ENCODE data around the gene SCAF4. TPM values are rescaled to one million over a fixed set of nuclear protein-coding genes. Genes with fewer than 3 reads are reported as not detected.

SCAF4 gene
- total and polyA plus RNA-seq, 4 donors: 7.1 to 11.1 (median 9.3) TPM

DNA sequence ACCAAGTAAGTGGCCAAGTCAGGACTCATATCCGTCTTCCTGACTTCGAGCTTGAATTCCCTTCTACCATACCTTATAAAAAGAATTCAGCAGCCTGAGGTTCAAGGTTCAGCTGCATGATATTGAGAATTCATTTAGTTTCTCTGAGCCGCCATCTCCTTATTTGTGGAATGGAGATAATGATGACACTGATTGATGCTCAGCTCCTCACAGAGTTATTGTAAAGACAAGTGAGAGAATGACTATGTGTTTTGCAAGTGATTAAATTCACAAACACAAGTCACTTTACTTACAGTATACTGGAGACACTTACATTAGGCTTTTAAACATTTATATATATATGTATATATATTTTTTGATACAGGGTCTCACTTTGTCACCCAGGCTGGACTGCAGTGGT, 39.8 kb upstream of the SCAF4 start:
- Histone ChIP-seq H3K4me1 (ENCODE audit: control insufficient read depth in 4 of 4, insufficient read depth in 4 of 4, low read length in 3 of 4) (no peaks in the 10 kb centered on the region), H3K9me3 (ENCODE audit: control insufficient read depth in 4 of 4, low read length in 3 of 4) (no peaks in the 10 kb centered on the region), H3K27ac (ENCODE audit: low read depth in 1 of 2, low read length in 2 of 2) (no peak overlapping the region), H3K27me3 (ENCODE audit: control insufficient read depth in 4 of 4, insufficient read depth in 4 of 4, low read length in 3 of 4) (no peaks in the 10 kb centered on the region), H3K36me3 (ENCODE audit: control insufficient read depth in 4 of 4, insufficient read depth in 3 of 4, low read depth in 1 of 4, low read length in 3 of 4) (no peaks in the 10 kb centered on the region), H3K4me3 (ENCODE audit: low read depth in 1 of 3, low read length in 3 of 3) (no peak overlapping the region), H3K9ac (ENCODE audit: low read depth in 1 of 2, low read length in 2 of 2) (no peak overlapping the region)
- 58% methylated on average over 3 of the region's 3 CpGs for WGBS
- TF ChIP-seq FOXA2 (IDR thresholded peaks at IDR 0.05) (no peak), ZBTB33 (IDR thresholded peaks at IDR 0.05) (no peak), YY1 (IDR thresholded peaks at IDR 0.05) (no peak), TAF1 (conservative IDR thresholded peaks at IDR 0.05) (no peak), HNF4G (IDR thresholded peaks at IDR 0.05) (no peak), CTCF (IDR thresholded peaks at IDR 0.05; ENCODE audit: low read depth, low read length, missing input control) (no peak), JUND (IDR thresholded peaks at IDR 0.05) (no peak), FOXA1 (IDR thresholded peaks at IDR 0.05) (no peak), GABPA (IDR thresholded peaks at IDR 0.05 in 1 of 2, conservative IDR thresholded peaks at IDR 0.05 in 1 of 2) (no peak), NR2F2 (IDR thresholded peaks at IDR 0.05) (no peak), RXRA (IDR thresholded peaks at IDR 0.05) (no peak), HNF4A (conservative IDR thresholded peaks at IDR 0.05) (no peak), EGR1 (IDR thresholded peaks at IDR 0.05; ENCODE audit: low read depth in 2 of 2) (no peak), RAD21 (IDR thresholded peaks at IDR 0.05) (no peak)
- TF ChIP-seq, protein P1, sequence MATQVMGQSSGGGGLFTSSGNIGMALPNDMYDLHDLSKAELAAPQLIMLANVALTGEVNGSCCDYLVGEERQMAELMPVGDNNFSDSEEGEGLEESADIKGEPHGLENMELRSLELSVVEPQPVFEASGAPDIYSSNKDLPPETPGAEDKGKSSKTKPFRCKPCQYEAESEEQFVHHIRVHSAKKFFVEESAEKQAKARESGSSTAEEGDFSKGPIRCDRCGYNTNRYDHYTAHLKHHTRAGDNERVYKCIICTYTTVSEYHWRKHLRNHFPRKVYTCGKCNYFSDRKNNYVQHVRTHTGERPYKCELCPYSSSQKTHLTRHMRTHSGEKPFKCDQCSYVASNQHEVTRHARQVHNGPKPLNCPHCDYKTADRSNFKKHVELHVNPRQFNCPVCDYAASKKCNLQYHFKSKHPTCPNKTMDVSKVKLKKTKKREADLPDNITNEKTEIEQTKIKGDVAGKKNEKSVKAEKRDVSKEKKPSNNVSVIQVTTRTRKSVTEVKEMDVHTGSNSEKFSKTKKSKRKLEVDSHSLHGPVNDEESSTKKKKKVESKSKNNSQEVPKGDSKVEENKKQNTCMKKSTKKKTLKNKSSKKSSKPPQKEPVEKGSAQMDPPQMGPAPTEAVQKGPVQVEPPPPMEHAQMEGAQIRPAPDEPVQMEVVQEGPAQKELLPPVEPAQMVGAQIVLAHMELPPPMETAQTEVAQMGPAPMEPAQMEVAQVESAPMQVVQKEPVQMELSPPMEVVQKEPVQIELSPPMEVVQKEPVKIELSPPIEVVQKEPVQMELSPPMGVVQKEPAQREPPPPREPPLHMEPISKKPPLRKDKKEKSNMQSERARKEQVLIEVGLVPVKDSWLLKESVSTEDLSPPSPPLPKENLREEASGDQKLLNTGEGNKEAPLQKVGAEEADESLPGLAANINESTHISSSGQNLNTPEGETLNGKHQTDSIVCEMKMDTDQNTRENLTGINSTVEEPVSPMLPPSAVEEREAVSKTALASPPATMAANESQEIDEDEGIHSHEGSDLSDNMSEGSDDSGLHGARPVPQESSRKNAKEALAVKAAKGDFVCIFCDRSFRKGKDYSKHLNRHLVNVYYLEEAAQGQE (IDR thresholded peaks at IDR 0.05): no peak
- TF ChIP-seq, protein P2, sequence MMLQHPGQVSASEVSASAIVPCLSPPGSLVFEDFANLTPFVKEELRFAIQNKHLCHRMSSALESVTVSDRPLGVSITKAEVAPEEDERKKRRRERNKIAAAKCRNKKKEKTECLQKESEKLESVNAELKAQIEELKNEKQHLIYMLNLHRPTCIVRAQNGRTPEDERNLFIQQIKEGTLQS (IDR thresholded peaks at IDR 0.05): no peak
- TF ChIP-seq, protein P3, sequence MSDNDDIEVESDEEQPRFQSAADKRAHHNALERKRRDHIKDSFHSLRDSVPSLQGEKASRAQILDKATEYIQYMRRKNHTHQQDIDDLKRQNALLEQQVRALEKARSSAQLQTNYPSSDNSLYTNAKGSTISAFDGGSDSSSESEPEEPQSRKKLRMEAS (IDR thresholded peaks at IDR 0.05): no peak
- DNase-seq (ENCODE audit: low spot score): no peak

DNA sequence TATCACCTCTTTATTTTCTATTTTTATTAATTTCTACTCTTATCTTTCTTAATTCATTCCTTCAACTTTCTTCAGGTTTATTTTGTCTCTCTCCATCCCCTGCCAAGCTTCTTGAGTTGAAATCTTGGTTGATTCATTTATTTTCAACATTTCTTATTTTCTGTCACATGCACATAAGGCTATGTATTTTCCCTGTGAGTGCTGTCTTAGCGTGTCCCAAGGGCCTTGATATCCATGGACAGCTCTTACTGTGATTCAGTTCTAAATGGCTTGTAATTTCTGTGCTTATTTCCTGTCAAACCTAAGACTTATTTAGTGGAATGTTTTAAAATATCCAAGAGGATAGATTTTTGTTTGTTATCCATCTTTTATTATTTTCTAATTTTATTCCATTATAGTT, 36.8 kb upstream of the SCAF4 start:
- Histone ChIP-seq H3K9me3 (ENCODE audit: control insufficient read depth in 4 of 4, low read length in 3 of 4) (no peaks in the 10 kb centered on the region), H3K36me3 (ENCODE audit: control insufficient read depth in 4 of 4, insufficient read depth in 3 of 4, low read depth in 1 of 4, low read length in 3 of 4) (no peaks in the 10 kb centered on the region), H3K27ac (ENCODE audit: low read depth in 1 of 2, low read length in 2 of 2) (no peak overlapping the region), H3K4me1 (ENCODE audit: control insufficient read depth in 4 of 4, insufficient read depth in 4 of 4, low read length in 3 of 4) (no peaks in the 10 kb centered on the region), H3K9ac (ENCODE audit: low read depth in 1 of 2, low read length in 2 of 2) (no peak overlapping the region), H3K4me3 (ENCODE audit: low read depth in 1 of 3, low read length in 3 of 3) (no peak overlapping the region), H3K27me3 (ENCODE audit: control insufficient read depth in 4 of 4, insufficient read depth in 4 of 4, low read length in 3 of 4) (no peaks in the 10 kb centered on the region)
- TF ChIP-seq EGR1 (IDR thresholded peaks at IDR 0.05; ENCODE audit: low read depth in 2 of 2) (no peak), YY1 (IDR thresholded peaks at IDR 0.05) (no peak), ZBTB33 (IDR thresholded peaks at IDR 0.05) (no peak), SP1 (IDR thresholded peaks at IDR 0.05) (no peak), JUND (IDR thresholded peaks at IDR 0.05) (no peak), FOXA2 (IDR thresholded peaks at IDR 0.05) (no peak), CTCF (IDR thresholded peaks at IDR 0.05; ENCODE audit: low read depth, low read length, missing input control) (no peak), GABPA (IDR thresholded peaks at IDR 0.05 in 1 of 2, conservative IDR thresholded peaks at IDR 0.05 in 1 of 2) (no peak), RXRA (IDR thresholded peaks at IDR 0.05) (no peak), HNF4G (IDR thresholded peaks at IDR 0.05) (no peak), TAF1 (conservative IDR thresholded peaks at IDR 0.05) (no peak), NR2F2 (IDR thresholded peaks at IDR 0.05) (no peak), FOXA1 (IDR thresholded peaks at IDR 0.05) (no peak), HNF4A (conservative IDR thresholded peaks at IDR 0.05) (no peak)
- TF ChIP-seq, protein P3 (IDR thresholded peaks at IDR 0.05): no peak
- no peak for DNase-seq (ENCODE audit: low spot score)
- 92% methylated on average over 1 of the region's 1 CpG for WGBS
